Inferior parietal cortex (tissue), 1 donor: Measurements from ENCODE around the gene AGBL1.
"Not testable (repeated sequence)": the region's sequence is repeated elsewhere in the genome, so short reads cannot be mapped to it uniquely, and the experiment has no call there.

Experiments
- DNase-seq: peaks from one replicate; pipeline ENCODE4 v3.0.0-alpha.2; 2016; ENCODE audit errors: extremely low spot score

The AGBL1 gene

GRCh38 chr15:86935841-86936240, 856.2 kb downstream of the AGBL1 start:
- DNase-seq, result peak; percentile 18

- no peak for DNase-seq
Observed at GRCh38 chr15:86942285-86942684, 862.6 kb downstream of the AGBL1 start.

- DNase-seq, result no peak
Observed at GRCh38 chr15:86948719-86949118, 869.0 kb downstream of the AGBL1 start.

GRCh38 chr15:86959254-86959653, 879.6 kb downstream of the AGBL1 start:
- no peak for DNase-seq

- no peak for DNase-seq
Observed at GRCh38 chr15:86961669-86962068, 882.0 kb downstream of the AGBL1 start.

- DNase-seq, result no peak
Observed at GRCh38 chr15:86964271-86964670, 884.6 kb downstream of the AGBL1 start.

GRCh38 chr15:86968244-86968643, 888.6 kb downstream of the AGBL1 start:
- no peak for DNase-seq

GRCh38 chr15:86969364-86969763, 889.7 kb downstream of the AGBL1 start:
- no peak for DNase-seq

GRCh38 chr15:86973284-86973844, 893.7 kb downstream of the AGBL1 start:
- DNase-seq, result no peak

- DNase-seq, result no peak
Observed at GRCh38 chr15:86988033-86988432, 908.4 kb downstream of the AGBL1 start.

- no peak for DNase-seq
Observed at GRCh38 chr15:87021751-87022150, 942.1 kb downstream of the AGBL1 start.

GRCh38 chr15:87031540-87032230, 952.0 kb downstream of the AGBL1 start:
- DNase-seq, result peak; percentile 5

GRCh38 chr15:87032295-87032694, 952.6 kb downstream of the AGBL1 start:
- no peak for DNase-seq

GRCh38 chr15:87033056-87033455, 953.4 kb downstream of the AGBL1 start:
- peak; percentile 25 for DNase-seq

- DNase-seq, result no peak
Observed at GRCh38 chr15:87034886-87035285, 955.2 kb downstream of the AGBL1 start.

GRCh38 chr15:87038404-87038803, 958.7 kb downstream of the AGBL1 start:
- DNase-seq, result no peak

- not testable (repeated sequence) for DNase-seq
Observed at GRCh38 chr15:87042619-87043018, 962.9 kb downstream of the AGBL1 start.

- no peak for DNase-seq
Observed at GRCh38 chr15:87045746-87046145, 966.1 kb downstream of the AGBL1 start.

GRCh38 chr15:87047203-87047965, 967.7 kb downstream of the AGBL1 start:
- no peak for DNase-seq
